Activated CD4-positive, alpha-beta T cell treated with anti-CD3 and anti-CD28 coated beads for 1 hour (primary cell): ENCODE measurements around the gene FANCB.

Experiments
- DNase-seq: peaks from one replicate; pipeline ENCODE4 v3.0.0-alpha.2; 2020

The FANCB gene

DNA sequence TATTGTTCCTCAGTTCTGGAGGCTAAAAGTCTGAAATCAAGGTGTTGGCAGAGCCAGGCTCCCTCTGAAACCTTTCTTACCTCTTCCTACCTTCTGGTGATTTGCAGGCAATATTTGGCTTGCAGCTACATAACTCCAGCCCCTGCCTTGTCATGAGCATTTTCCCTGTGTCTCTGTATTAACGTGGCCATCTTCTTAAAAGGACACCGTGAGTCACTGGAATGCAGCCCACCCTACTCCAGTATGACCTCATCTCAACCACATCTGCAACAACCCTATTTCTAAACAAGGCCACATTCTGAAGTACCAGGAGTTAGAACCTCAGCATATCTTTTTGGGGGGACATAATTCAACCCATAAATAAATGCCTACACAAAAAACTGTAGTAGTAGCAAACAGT, 40.7 kb downstream of the FANCB start:
- DNase-seq, result no peak

DNA sequence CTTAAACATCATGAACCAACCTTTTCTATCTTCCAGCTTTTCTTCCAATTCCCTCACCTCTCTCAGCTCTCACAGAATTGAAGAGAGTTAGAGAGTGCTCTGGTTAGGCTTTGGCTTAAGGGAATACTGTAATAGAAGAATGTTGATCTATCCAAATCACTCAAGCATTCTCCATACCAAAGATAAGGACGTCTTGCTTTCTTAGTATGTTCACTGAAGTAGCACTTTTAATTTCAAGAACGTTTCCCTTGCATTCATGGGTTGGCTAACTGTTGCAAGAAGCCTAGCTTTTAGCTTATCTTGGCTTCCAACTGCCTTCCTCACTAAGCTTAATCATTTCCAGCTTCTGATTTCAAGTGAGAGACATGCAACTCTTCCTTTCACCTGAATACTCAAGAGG, 43.2 kb downstream of the FANCB start:
- DNase-seq, result no peak

DNA sequence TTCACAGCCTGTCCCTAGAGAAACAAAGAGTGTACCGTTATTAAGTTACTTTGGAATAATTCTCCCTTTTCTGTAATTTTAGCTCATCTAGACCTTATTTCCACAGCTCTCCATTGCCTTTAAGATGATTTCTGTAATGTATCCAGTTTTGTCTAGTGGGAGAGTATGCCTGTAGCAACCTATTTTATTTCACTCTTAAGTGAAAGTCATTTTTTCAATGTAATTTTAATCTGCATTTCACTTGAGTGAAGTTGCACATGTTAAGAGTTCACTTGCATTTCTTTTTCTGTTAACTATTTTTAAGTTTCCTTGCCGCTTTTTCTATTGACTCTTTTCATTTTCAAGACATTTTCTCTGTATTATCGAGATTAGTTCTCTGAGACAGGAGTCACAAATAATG, 46.5 kb downstream of the FANCB start:
- DNase-seq, result no peak

DNA sequence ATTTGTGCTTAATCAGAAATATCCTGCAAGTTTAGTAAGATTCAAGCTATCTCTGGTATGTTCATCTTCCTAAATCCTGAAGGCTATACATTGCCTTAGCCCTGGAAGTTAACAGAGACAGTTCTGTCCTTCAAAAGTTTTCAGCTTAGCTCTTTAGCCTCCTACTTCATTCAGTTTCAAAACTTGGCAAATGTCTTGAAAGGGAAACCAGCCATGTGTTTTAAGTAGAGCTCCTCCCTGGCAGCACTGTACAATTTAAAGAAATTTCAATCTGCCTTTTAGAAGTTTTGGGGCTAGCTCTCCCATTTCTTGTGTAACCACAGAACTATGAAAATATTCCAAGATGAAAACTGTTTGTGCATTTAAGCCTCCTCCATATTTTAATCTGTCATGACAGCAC, 47.0 kb downstream of the FANCB start:
- DNase-seq, result no peak

GRCh38 chrX:14819769-14820168, 53.1 kb downstream of the FANCB start:
- no peak for DNase-seq

DNA sequence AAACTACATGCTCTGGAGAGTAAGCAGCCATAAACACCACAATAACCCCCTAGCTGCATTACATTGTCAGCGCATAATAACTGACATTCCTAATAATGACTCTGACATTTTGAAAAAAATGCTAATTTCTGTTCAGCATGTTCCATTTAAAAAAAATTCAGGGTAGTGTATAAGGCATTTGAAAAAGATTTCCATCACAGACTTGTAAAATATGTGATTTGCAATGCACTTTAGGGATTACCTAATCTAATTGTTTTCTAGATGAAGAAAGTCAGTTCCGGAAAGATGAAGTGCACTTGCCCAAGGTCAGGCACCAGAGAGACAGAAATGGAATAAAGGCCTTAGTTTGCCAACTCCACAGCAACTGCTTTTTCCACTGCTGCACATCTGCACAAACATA, 55.3 kb downstream of the FANCB start:
- DNase-seq, result no peak

- no peak for DNase-seq
These were observed 69.7 kb downstream of the FANCB start for GRCh38 chrX:14802943-14803710.

GRCh38 chrX:14801136-14801535, 71.7 kb downstream of the FANCB start:
- DNase-seq, result no peak

DNA sequence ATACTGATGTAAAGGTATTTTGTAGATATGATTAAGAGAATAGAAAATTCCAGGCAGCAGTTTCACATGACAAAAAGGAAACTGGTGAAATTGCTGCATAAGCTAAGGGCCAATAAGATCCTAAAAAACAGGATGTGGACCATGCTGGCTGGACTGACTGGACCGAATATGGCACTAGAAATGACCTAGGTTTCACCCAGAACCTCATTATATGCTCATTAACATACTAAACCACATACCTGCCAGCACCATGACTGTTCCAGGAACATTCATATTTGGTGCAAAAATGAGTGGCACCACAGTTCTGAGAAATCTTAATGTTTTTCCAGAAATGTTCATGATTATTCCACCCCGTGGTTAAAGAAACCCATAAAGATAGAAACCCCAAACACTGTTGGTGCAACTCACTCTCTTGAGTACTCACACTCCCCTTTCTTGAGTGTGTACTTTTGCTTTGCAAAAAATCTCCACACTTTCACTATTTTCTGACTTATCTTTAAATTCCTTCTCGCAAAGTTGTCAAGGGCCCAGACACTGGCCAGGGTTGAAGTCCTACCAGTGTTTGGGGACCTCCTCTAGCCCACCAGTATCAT, 74.0 kb downstream of the FANCB start:
- no peak for DNase-seq
